22Rv1 (cell line): ENCODE data around the gene SBNO2.

ENCODE experiments used
- CTCF ChIP-seq: fragments of 450-650 bp; IDR thresholded peaks from 2 replicates; pipeline ENCODE4 v1.5.1; 2017; ENCODE audit warnings: mild to moderate bottlenecking
- ZFX ChIP-seq: fragments of 450-650 bp; IDR thresholded peaks from 2 replicates; pipeline ENCODE4 v1.6.1; 2017; ENCODE audit warnings: antibody characterized with exemption, borderline replicate concordance

GRCh38 chr19:1102407-1103131, 71.5 kb downstream of the SBNO2 start:
- TF ChIP-seq CTCF (no peak), ZFX (no peak)
